ENCODE data around the gene MCM9.

The MCM9 gene

GRCh38 chr6:118867181-118867580 is 67.8 kb downstream of the MCM9 start:
- no peak for DNase-seq

GRCh38 chr6:118865100-118865391 is 69.9 kb downstream of the MCM9 start:
- no peak for DNase-seq

- no peak for DNase-seq
Measured at GRCh38 chr6:118864341-118865099, 70.4 kb downstream of the MCM9 start.

- DNase-seq: no peak
Measured at GRCh38 chr6:118862443-118862842, 72.5 kb downstream of the MCM9 start.

GRCh38 chr6:118860880-118861279 is 74.1 kb downstream of the MCM9 start:
- no peak for DNase-seq

GRCh38 chr6:118860363-118860762 is 74.6 kb downstream of the MCM9 start:
- no peak for DNase-seq

- no peak for DNase-seq
Measured at GRCh38 chr6:118859517-118860064, 75.4 kb downstream of the MCM9 start.

GRCh38 chr6:118856301-118856700 is 78.7 kb downstream of the MCM9 start:
- DNase-seq: no peak

- DNase-seq: no peak
Measured at GRCh38 chr6:118853408-118853807, 81.6 kb downstream of the MCM9 start.

GRCh38 chr6:118844915-118845314 is 90.0 kb downstream of the MCM9 start:
- no peak for DNase-seq

GRCh38 chr6:118843685-118844390 is 91.1 kb downstream of the MCM9 start:
- no peak for DNase-seq

GRCh38 chr6:118830691-118831090 is 104.3 kb downstream of the MCM9 start:
- no peak for DNase-seq

GRCh38 chr6:118829817-118830478 is 105.0 kb downstream of the MCM9 start:
- DNase-seq: no peak

- DNase-seq: no peak
Measured at GRCh38 chr6:118826096-118826495, 108.9 kb downstream of the MCM9 start.

GRCh38 chr6:118825661-118826060 is 109.3 kb downstream of the MCM9 start:
- no peak for DNase-seq

- DNase-seq: no peak
Measured at GRCh38 chr6:118815495-118815894, 119.5 kb downstream of the MCM9 start.

- no peak for DNase-seq
Measured at GRCh38 chr6:118813775-118814174, 121.2 kb downstream of the MCM9 start.

GRCh38 chr6:118812970-118813369 is 122.0 kb downstream of the MCM9 start:
- DNase-seq: no peak

GRCh38 chr6:118810420-118811027 is 124.4 kb downstream of the MCM9 start:
- no peak for DNase-seq

GRCh38 chr6:118808793-118809638 is 125.9 kb downstream of the MCM9 start:
- no peak for DNase-seq

GRCh38 chr6:118804091-118804490 is 130.9 kb downstream of the MCM9 start:
- DNase-seq: no peak
